SK-N-SH treated with all-trans-retinoic acid at 6 μM for 48 hours (cell line): ENCODE data around the gene TMEM120B.

Experiments
- ATAC-seq: fragments of 200-7000 bp; cut with Tn5 transposase; 3 replicates; pipeline ENCODE4 v1.9.1; 2020; ENCODE audit warnings: mild to moderate bottlenecking, moderate library complexity
- CREB5 ChIP-seq: fragments of 250-450 bp; sonication (Bioruptor Pico); IDR thresholded peaks from 2 replicates; pipeline ENCODE4 v1.5.1; 2020; ENCODE audit warnings: low read depth, mild to moderate bottlenecking, moderate library complexity
- CSDC2 ChIP-seq: fragments of 250-450 bp; sonication (Bioruptor Pico); IDR thresholded peaks from 2 replicates; pipeline ENCODE4 v1.5.0; 2020; ENCODE audit warnings: mild to moderate bottlenecking, moderate library complexity
- CSRNP3 ChIP-seq: fragments of 250-450 bp; sonication (Bioruptor Pico); IDR thresholded peaks from 2 replicates; pipeline ENCODE4 v1.5.1; 2021; ENCODE audit warnings: mild to moderate bottlenecking, moderate library complexity
- ESRRG ChIP-seq: fragments of 250-450 bp; sonication (Bioruptor Pico); IDR thresholded peaks from 2 replicates; pipeline ENCODE4 v1.6.1; 2021; ENCODE audit warnings: mild to moderate bottlenecking
- GLIS3 ChIP-seq: fragments of 250-450 bp; sonication (Bioruptor Pico); IDR thresholded peaks from 2 replicates; pipeline ENCODE4 v1.5.0; 2020; ENCODE audit warnings: mild to moderate bottlenecking, moderate library complexity
- OSR1 ChIP-seq: fragments of 250-450 bp; sonication (Bioruptor Pico); IDR thresholded peaks from 2 replicates; pipeline ENCODE4 v1.8.0; 2022; ENCODE audit warnings: moderate library complexity, mild to moderate bottlenecking, inconsistent platforms
- PATZ1 ChIP-seq: fragments of 250-450 bp; sonication (Bioruptor Pico); IDR thresholded peaks from 2 replicates; pipeline ENCODE4 v1.8.0; 2020; ENCODE audit warnings: mild to moderate bottlenecking, moderate library complexity, borderline replicate concordance
- PPARA ChIP-seq: fragments of 250-450 bp; sonication (Bioruptor Pico); IDR thresholded peaks from 2 replicates; pipeline ENCODE4 v1.5.0; 2020; ENCODE audit warnings: mild to moderate bottlenecking, borderline replicate concordance
- RARB ChIP-seq: fragments of 250-450 bp; sonication (Bioruptor Pico); IDR thresholded peaks from 2 replicates; pipeline ENCODE4 v1.8.0; 2021; ENCODE audit warnings: mild to moderate bottlenecking, moderate library complexity
- SNAI2 ChIP-seq: fragments of 250-450 bp; sonication (Bioruptor Pico); IDR thresholded peaks from 2 replicates; pipeline ENCODE4 v1.5.0; 2020; ENCODE audit warnings: mild to moderate bottlenecking, moderate library complexity
- TCF4 ChIP-seq: fragments of 250-450 bp; sonication (Bioruptor Pico); IDR thresholded peaks from 2 replicates; pipeline ENCODE4 v1.8.0; 2021; ENCODE audit warnings: mild to moderate bottlenecking, moderate library complexity, borderline replicate concordance
- TOX ChIP-seq: fragments of 250-450 bp; sonication (Bioruptor Pico); IDR thresholded peaks from 2 replicates; pipeline ENCODE4 v1.8.0; 2021; ENCODE audit warnings: mild to moderate bottlenecking, moderate library complexity, borderline replicate concordance
- TSHZ2 ChIP-seq: fragments of 250-450 bp; sonication (Bioruptor Pico); IDR thresholded peaks from 2 replicates; pipeline ENCODE4 v1.5.0; 2020; ENCODE audit warnings: mild to moderate bottlenecking, moderate library complexity
- ZC3H10 ChIP-seq: fragments of 250-450 bp; sonication (Bioruptor Pico); IDR thresholded peaks from 2 replicates; pipeline ENCODE4 v1.5.1; 2021; ENCODE audit warnings: mild to moderate bottlenecking, moderate library complexity
- ZFP3 ChIP-seq: fragments of 250-450 bp; sonication (Bioruptor Pico); IDR thresholded peaks from 2 replicates; pipeline ENCODE4 v1.5.0; 2020; ENCODE audit warnings: mild to moderate bottlenecking, moderate library complexity
- ZFP30 ChIP-seq: fragments of 450-650 bp; formaldehyde crosslinking; IDR thresholded peaks from 2 replicates; pipeline ENCODE4 v1.5.0; 2022; ENCODE audit warnings: mild to moderate bottlenecking, moderate library complexity
- ZNF565 ChIP-seq: fragments of 450-650 bp; formaldehyde crosslinking; conservative IDR thresholded peaks from 2 replicates; pipeline ENCODE4 v1.5.0; 2020; ENCODE audit warnings: low read depth, mild to moderate bottlenecking, moderate library complexity
- ZNF70 ChIP-seq: fragments of 450-650 bp; formaldehyde crosslinking; IDR thresholded peaks from 2 replicates; pipeline ENCODE4 v1.5.0; 2020; ENCODE audit warnings: mild to moderate bottlenecking, moderate library complexity
- ZNF8 ChIP-seq: fragments of 450-650 bp; formaldehyde crosslinking; IDR thresholded peaks from 2 replicates; pipeline ENCODE4 v1.5.0; 2020; ENCODE audit warnings: mild to moderate bottlenecking, moderate library complexity

The TMEM120B gene

GRCh38 chr12:121798787-121799155, 86.2 kb downstream of the TMEM120B start:
- no peak for TF ChIP-seq ZFP30 (CRISPR knock-in tag)
- TF ChIP-seq ZNF70 (CRISPR knock-in tag) = no peak
- TF ChIP-seq ZNF565 (CRISPR knock-in tag) = no peak
- TF ChIP-seq CSRNP3 (CRISPR knock-in tag) = no peak
- TF ChIP-seq ZFP3 = no peak
- no peak for TF ChIP-seq ZC3H10 (CRISPR knock-in tag)
- no peak for TF ChIP-seq SNAI2
- no peak for TF ChIP-seq OSR1 (CRISPR knock-in tag)
- TF ChIP-seq ZNF8 = no peak
- TF ChIP-seq PATZ1 = no peak
- no peak for TF ChIP-seq GLIS3 (CRISPR knock-in tag)
- no peak for TF ChIP-seq CREB5 (CRISPR knock-in tag)
- no peak for TF ChIP-seq TOX (CRISPR knock-in tag)
- no peak for TF ChIP-seq TSHZ2 (CRISPR knock-in tag)
- no peak for TF ChIP-seq RARB (CRISPR knock-in tag)
- no peak for TF ChIP-seq TCF4 (CRISPR knock-in tag)
- TF ChIP-seq, all 23 proteins: peak for 0
- no peak for ATAC-seq

- TF ChIP-seq ZNF8 = no peak
- no peak for TF ChIP-seq ZNF70 (CRISPR knock-in tag)
- no peak for TF ChIP-seq ZNF565 (CRISPR knock-in tag)
- no peak for TF ChIP-seq ZFP30 (CRISPR knock-in tag)
- TF ChIP-seq TSHZ2 (CRISPR knock-in tag) = no peak
- TF ChIP-seq TOX (CRISPR knock-in tag) = no peak
- no peak for TF ChIP-seq CSRNP3 (CRISPR knock-in tag)
- no peak for TF ChIP-seq ESRRG (CRISPR knock-in tag)
- no peak for TF ChIP-seq CSDC2 (CRISPR knock-in tag)
- TF ChIP-seq PPARA (CRISPR knock-in tag) = no peak
- TF ChIP-seq GLIS3 (CRISPR knock-in tag) = no peak
- ATAC-seq = peak; percentile 21
These were observed 86.7 kb downstream of the TMEM120B start for GRCh38 chr12:121799156-121799841.
